IMR-90 (cell line): ENCODE measurements around the gene PLEKHO2. TPM values are rescaled to one million over a fixed set of nuclear protein-coding genes. Genes with fewer than 3 reads are reported as not detected.

ENCODE experiments used
- ATAC-seq: fragments of 200-7000 bp; cut with Tn5 transposase; 2 replicates; pipeline ENCODE4 v1.9.1; 2020; ENCODE audit warnings: low read depth, mild to moderate bottlenecking, moderate library complexity
- BruUV-seq: library from RNA; stranded (reverse); fragments of 400-500 nt; replicated peaks from 2 replicates; lab custom pipeline; 2021; lab: Mats Ljungman, UMichigan
- CTCF ChIA-PET: fragments of 300-600 bp; formaldehyde crosslinking; extraction: SDS; loops from one replicate; lab custom pipeline; 2021; ENCODE audit warnings: antibody characterized with exemption; lab: Yijun Ruan, JAX
- POLR2A ChIA-PET: fragments of 300-600 bp; sonication (Branson Sonifier 250); formaldehyde crosslinking; loops from one replicate; lab custom pipeline; 2022; ENCODE audit warnings: antibody characterized with exemption; ENCODE audit not compliant: unreplicated experiment; lab: Charles Lee
- DNase-seq: peaks from one replicate; pipeline ENCODE4 v3.0.0; 2013
- H2AFZ ChIP-seq: replicated peaks from 2 replicates; pipeline ENCODE3; 2013; ENCODE audit warnings: low read length, mild to moderate bottlenecking; ENCODE audit not compliant: poor library complexity
- H2AK5ac ChIP-seq: 2 replicates; pipeline ENCODE4 v1.6.1; 2013; ENCODE audit warnings: low read depth, low read length, inconsistent platforms
- H2AK9ac ChIP-seq: replicated peaks from 2 replicates; pipeline ENCODE3; 2013; ENCODE audit warnings: mild to moderate bottlenecking, low read depth, low read length, moderate library complexity; ENCODE audit not compliant: poor library complexity
- H2BK120ac ChIP-seq: 2 replicates; pipeline ENCODE4 v1.6.1; 2013; ENCODE audit warnings: low read depth, low read length, inconsistent platforms
- H2BK15ac ChIP-seq: 3 replicates; pipeline ENCODE4 v1.6.1; 2013; ENCODE audit warnings: low read depth, low read length, inconsistent platforms
- H2BK20ac ChIP-seq: 2 replicates; pipeline ENCODE4 v1.6.1; 2013; ENCODE audit warnings: low read depth, mild to moderate bottlenecking, inconsistent platforms, low read length, moderate library complexity
- H2BK5ac ChIP-seq: 2 replicates; pipeline ENCODE4 v1.6.1; 2013; ENCODE audit warnings: mild to moderate bottlenecking, low read depth, low read length, inconsistent platforms; ENCODE audit not compliant: poor library complexity, severe bottlenecking
- H3K14ac ChIP-seq: replicated peaks from 2 replicates; pipeline ENCODE4 v1.6.1; 2013; ENCODE audit warnings: low read depth, low read length, inconsistent platforms
- H3K18ac ChIP-seq: 2 replicates; pipeline ENCODE4 v1.6.1; 2013; ENCODE audit warnings: low read depth, low read length, control low read depth
- H3K23ac ChIP-seq: 2 replicates; pipeline ENCODE4 v1.6.1; 2013; ENCODE audit warnings: low read depth, low read length, inconsistent platforms
- H3K27ac ChIP-seq: 2 replicates; pipeline ENCODE4 v1.5.1; 2013; ENCODE audit warnings: mild to moderate bottlenecking, control low read depth, low read length; ENCODE audit not compliant: insufficient read depth
- H3K27me3 ChIP-seq: 2 replicates; pipeline ENCODE4 v1.6.1; 2013; ENCODE audit warnings: low read length; ENCODE audit not compliant: control insufficient read depth, insufficient read depth
- H3K36me3 ChIP-seq: 2 replicates; pipeline ENCODE4 v1.6.1; 2013; ENCODE audit warnings: low read length, mixed read lengths; ENCODE audit not compliant: control insufficient read depth, insufficient read depth
- H3K4ac ChIP-seq: 2 replicates; pipeline ENCODE4 v1.6.1; 2013; ENCODE audit warnings: low read depth, low read length, inconsistent platforms
- H3K4me1 ChIP-seq: 2 replicates; pipeline ENCODE4 v1.6.1; 2013; ENCODE audit warnings: low read length, mixed read lengths; ENCODE audit not compliant: control insufficient read depth, insufficient read depth
- H3K4me2 ChIP-seq: 2 replicates; pipeline ENCODE4 v1.6.1; 2013; ENCODE audit warnings: low read depth, mild to moderate bottlenecking, control low read depth, low read length, moderate library complexity
- H3K4me3 ChIP-seq: 2 replicates; pipeline ENCODE4 v1.5.1; 2013; ENCODE audit warnings: low read depth, mild to moderate bottlenecking, control low read depth, low read length, moderate library complexity; ENCODE audit not compliant: insufficient read depth
- H3K56ac ChIP-seq: 2 replicates; pipeline ENCODE4 v1.6.1; 2013; ENCODE audit warnings: low read length, inconsistent platforms; ENCODE audit not compliant: insufficient read depth; ENCODE audit errors: extremely low read depth
- H3K79me1 ChIP-seq, 2 experiments: 2 replicates each; pipeline ENCODE4 v1.6.1; 2013; ENCODE audit warnings: low read length in 2 of 2, inconsistent platforms in 1 of 2, low read depth in 1 of 2
- H3K9ac ChIP-seq: 2 replicates; pipeline ENCODE4 v1.6.1; 2013; ENCODE audit warnings: low read depth, low read length, control low read depth
- H3K9me1 ChIP-seq: 2 replicates; pipeline ENCODE4 v1.6.1; 2013; ENCODE audit warnings: low read length, inconsistent platforms; ENCODE audit not compliant: insufficient read depth
- H3K9me3 ChIP-seq: 2 replicates; pipeline ENCODE4 v1.6.1; 2013; ENCODE audit warnings: low read length; ENCODE audit not compliant: control insufficient read depth, insufficient read depth
- H4K20me1 ChIP-seq: 2 replicates; pipeline ENCODE4 v1.6.1; 2013; ENCODE audit warnings: low read length, inconsistent platforms; ENCODE audit not compliant: insufficient read depth
- H4K5ac ChIP-seq: 2 replicates; pipeline ENCODE4 v1.6.1; 2013; ENCODE audit warnings: mild to moderate bottlenecking, low read depth, low read length, control low read depth
- H4K8ac ChIP-seq, 2 experiments: 2 replicates each; pipeline ENCODE4 v1.6.1; 2013; ENCODE audit warnings: low read depth in 2 of 2, low read length in 2 of 2, control low read depth in 1 of 2, inconsistent platforms in 1 of 2
- H4K91ac ChIP-seq: 2 replicates; pipeline ENCODE4 v1.6.1; 2013; ENCODE audit warnings: low read depth, low read length, inconsistent platforms; ENCODE audit not compliant: insufficient read depth
- BHLHE40 ChIP-seq: fragments of 150-350 bp; IDR thresholded peaks from 2 replicates; pipeline ENCODE4 v1.6.1; 2016; ENCODE audit warnings: mild to moderate bottlenecking, low read depth, low read length
- MAFK ChIP-seq: IDR thresholded peaks from 2 replicates; pipeline ENCODE4 v1.6.1; 2012; ENCODE audit warnings: low read depth, low read length, improper control_type of control experiment
- SMC3 ChIP-seq: fragments of 150-350 bp; IDR thresholded peaks from 2 replicates; pipeline ENCODE4 v1.6.1; 2016; ENCODE audit warnings: low read depth, mild to moderate bottlenecking, antibody characterized with exemption, low read length, moderate library complexity
- WGBS, 2 experiments: methylation state at CpG; one replicate each; pipeline versions ENCODE4 v1.1.5 to v1.1.7; 2013; ENCODE audit warnings: missing lambda C conversion rate in 2 of 2; ENCODE audit not compliant: insufficient read length in 1 of 2; ENCODE audit errors: extremely low coverage in 2 of 2; 5-methylcytosine and 5-hydroxymethylcytosine counted together
- dilution Hi-C: fragments of 300-500 bp; cut with HindIII; formaldehyde crosslinking; loops from one replicate; pipeline ENCODE4 v1.14.3; 2018; ENCODE audit warnings: low sequenced_read_pairs; ENCODE audit not compliant: unreplicated experiment
- in situ Hi-C: fragments of 300-500 bp; cut with MboI; formaldehyde crosslinking; loops from 3 replicates; pipeline ENCODE4 v1.14.3; 2019; ENCODE audit warnings: low sequenced_read_pairs, inconsistent platforms, mixed read lengths
- intact Hi-C: fragments of 100-400 bp; cut with micrococcal nuclease; formaldehyde crosslinking; loops from 2 replicates; pipeline ENCODE4 v1.10.0; 2022
- polyA plus RNA-seq, 3 experiments: library from polyadenylated mRNA; depleted of rRNA; stranded (reverse); fragments of >200 nt; gene quantifications; 2 replicates each; pipeline ENCODE4 v1.2.3, GENCODE V29; 2012; ENCODE audit warnings: low replicate concordance in 1 of 3
- total RNA-seq: library from RNA; depleted of rRNA; stranded (reverse); fragments of >200 nt; gene quantifications from 2 replicates; pipeline ENCODE4 v1.2.3, GENCODE V29; 2012
- TF ChIP-seq, protein P1 (sequence below): conservative IDR thresholded peaks from 2 replicates; pipeline ENCODE4 v1.5.1; 2012; ENCODE audit warnings: mild to moderate bottlenecking, low read depth, low read length, improper control_type of control experiment

The PLEKHO2 gene
- total and polyA plus RNA-seq, 2 of the 4 experiments (the other 2 are of a cell fraction), result 19.0 to 22.5 TPM

DNA sequence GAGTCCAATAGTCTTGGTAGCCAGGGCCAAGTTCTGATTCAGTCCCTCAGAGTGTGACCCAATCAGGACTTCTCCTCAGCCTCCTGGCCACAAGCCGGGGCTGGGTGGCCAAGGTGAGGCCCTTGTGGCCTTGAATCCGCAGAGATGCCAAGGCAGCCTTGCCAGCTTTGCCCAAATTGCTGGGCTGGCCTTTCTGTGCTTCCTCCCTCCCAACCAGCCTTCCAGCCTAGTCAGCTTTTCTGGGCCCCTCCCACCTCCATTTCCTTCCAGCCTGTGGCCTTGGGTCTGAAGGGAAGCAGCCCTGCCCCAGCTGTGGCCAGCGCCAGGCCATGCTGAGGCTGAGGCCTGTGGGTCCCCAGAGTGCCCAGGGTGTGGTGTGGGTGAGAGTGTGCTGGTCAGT, 35.7 kb downstream of the PLEKHO2 start:
- Histone ChIP-seq H3K9ac (peak overlapping the region; percentile 53; the same call in 1 of the 2 replicates), H2BK5ac (peak overlapping the region; percentile 22), H4K91ac (peak overlapping the region; percentile 84; the same call in 1 of the 2 replicates), H3K4me3 (no peak overlapping the region), H2BK20ac (peak overlapping the region; percentile 44), H3K56ac (no peak overlapping the region), H3K14ac (peak overlapping the region; percentile 89), H3K18ac (peak overlapping the region; percentile 16; the same call in 1 of the 2 replicates), H3K23ac (no peak overlapping the region), H3K79me1 (peaks cover 0 to 21% of the 10 kb centered on the region in 2 experiments; a peak in 2 of 4 replicates), H2BK15ac (no peak overlapping the region), H2AK5ac (peak overlapping the region; percentile 89), H2AFZ (peak overlapping the region; percentile 83), H3K9me3 (no peaks in the 10 kb centered on the region), H4K8ac (peak overlapping the region; percentile 29 to 80; a peak in 3 of 4 replicates), H3K36me3 (no peaks in the 10 kb centered on the region), H3K4ac (peak overlapping the region; percentile 58), H2AK9ac (peak overlapping the region; percentile 18), H3K4me2 (no peak overlapping the region), H2BK120ac (peak overlapping the region; percentile 47; the same call in 1 of the 2 replicates), H3K27me3 (no peaks in the 10 kb centered on the region), H4K20me1 (no peaks in the 10 kb centered on the region), H4K5ac (peak overlapping the region; percentile 56; the same call in 1 of the 2 replicates), H3K9me1 (peaks cover 19% of the 10 kb centered on the region), H3K27ac (peak overlapping the region; percentile 39; the same call in 1 of the 2 replicates), H3K4me1 (peaks cover 17% of the 10 kb centered on the region)
- BruUV-seq, result no TSS peak
- CTCF ChIA-PET, result no interaction called here
- intact Hi-C loops, result no loop called here
- dilution Hi-C loops, result no loop called here
- POLR2A ChIA-PET, result no interaction called here
- ATAC-seq (peak; percentile 33; the same call in 1 of the 2 replicates), DNase-seq (no peak)
- TF ChIP-seq, protein P1, sequence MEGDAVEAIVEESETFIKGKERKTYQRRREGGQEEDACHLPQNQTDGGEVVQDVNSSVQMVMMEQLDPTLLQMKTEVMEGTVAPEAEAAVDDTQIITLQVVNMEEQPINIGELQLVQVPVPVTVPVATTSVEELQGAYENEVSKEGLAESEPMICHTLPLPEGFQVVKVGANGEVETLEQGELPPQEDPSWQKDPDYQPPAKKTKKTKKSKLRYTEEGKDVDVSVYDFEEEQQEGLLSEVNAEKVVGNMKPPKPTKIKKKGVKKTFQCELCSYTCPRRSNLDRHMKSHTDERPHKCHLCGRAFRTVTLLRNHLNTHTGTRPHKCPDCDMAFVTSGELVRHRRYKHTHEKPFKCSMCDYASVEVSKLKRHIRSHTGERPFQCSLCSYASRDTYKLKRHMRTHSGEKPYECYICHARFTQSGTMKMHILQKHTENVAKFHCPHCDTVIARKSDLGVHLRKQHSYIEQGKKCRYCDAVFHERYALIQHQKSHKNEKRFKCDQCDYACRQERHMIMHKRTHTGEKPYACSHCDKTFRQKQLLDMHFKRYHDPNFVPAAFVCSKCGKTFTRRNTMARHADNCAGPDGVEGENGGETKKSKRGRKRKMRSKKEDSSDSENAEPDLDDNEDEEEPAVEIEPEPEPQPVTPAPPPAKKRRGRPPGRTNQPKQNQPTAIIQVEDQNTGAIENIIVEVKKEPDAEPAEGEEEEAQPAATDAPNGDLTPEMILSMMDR, result no peak
- TF ChIP-seq SMC3 (no peak), MAFK (peak; percentile 77), BHLHE40 (no peak)
- no CpG with 5 or more reads among the region's 3 CpGs for WGBS, 2 experiments
- in situ Hi-C loops, result no loop called here
